Retina (tissue), 1 donor: ENCODE measurements around the gene SUFU.
A peak's percentile ranks its signal among the peaks of the same experiment; 100 is the strongest.
"Not testable (repeated sequence)": the region's sequence is repeated elsewhere in the genome, so short reads cannot be mapped to it uniquely, and the experiment has no call there.

ENCODE experiments used
- DNase-seq: peaks from one replicate; pipeline ENCODE4 v3.0.0-alpha.2; 2016

Gene SUFU

GRCh38 chr10:102503264-102504178 is at the start of gene SUFU:
Gene SUFU, plus strand, starts transcription at chr10:102503972. Its CDS starts 181 bp downstream, at chr10:102504153.
- DNase-seq = peak; percentile 96

GRCh38 chr10:102454662-102455487 is 48.9 kb upstream of the SUFU start:
- DNase-seq = not testable (repeated sequence)

GRCh38 chr10:102455893-102456471 is 47.8 kb upstream of the SUFU start:
- no peak for DNase-seq

GRCh38 chr10:102457591-102458150 is 46.1 kb upstream of the SUFU start:
- DNase-seq = no peak

- no peak for DNase-seq
Measured at GRCh38 chr10:102458656-102459055, 45.1 kb upstream of the SUFU start.

- no peak for DNase-seq
Measured at GRCh38 chr10:102460836-102461186, 43.0 kb upstream of the SUFU start.

- DNase-seq = peak; percentile 93
Measured at GRCh38 chr10:102461187-102462054, 42.4 kb upstream of the SUFU start.

GRCh38 chr10:102462512-102463054 is 41.2 kb upstream of the SUFU start:
- no peak for DNase-seq

GRCh38 chr10:102463983-102464382 is 39.8 kb upstream of the SUFU start:
- no peak for DNase-seq

- DNase-seq = no peak
Measured at GRCh38 chr10:102465466-102465865, 38.3 kb upstream of the SUFU start.

- no peak for DNase-seq
Measured at GRCh38 chr10:102467318-102467717, 36.5 kb upstream of the SUFU start.

- no peak for DNase-seq
Measured at GRCh38 chr10:102467971-102468438, 35.8 kb upstream of the SUFU start.

- DNase-seq = no peak
Measured at GRCh38 chr10:102468683-102469082, 35.1 kb upstream of the SUFU start.

- no peak for DNase-seq
Measured at GRCh38 chr10:102470579-102471546, 32.9 kb upstream of the SUFU start.

GRCh38 chr10:102473445-102474331 is 30.1 kb upstream of the SUFU start:
- DNase-seq = no peak

- no peak for DNase-seq
Measured at GRCh38 chr10:102475451-102476040, 28.2 kb upstream of the SUFU start.

- DNase-seq = no peak
Measured at GRCh38 chr10:102476466-102477141, 27.2 kb upstream of the SUFU start.

- no peak for DNase-seq
Measured at GRCh38 chr10:102479651-102480050, 24.1 kb upstream of the SUFU start.
